ENCODE measurements around the gene MOV10.
A peak's percentile ranks its signal among the peaks of the same experiment; 100 is the strongest.

Gene MOV10

GRCh38 chr1:112674986-112675727, 698 bp downstream of the MOV10 start:
- peak overlapping the region; percentile 85 to 94 for H3K27ac ChIP-seq
- no peaks in the 10 kb centered on the region for H3K27me3 ChIP-seq
- DNase-seq: peak; percentile 42 to 76
- TF ChIP-seq CTCF (IDR thresholded peaks at IDR 0.05): peak in 1 of 2 experiments; percentile 7
- no peaks in the 10 kb centered on the region for H3K9me3 ChIP-seq
- peak overlapping the region; percentile 65 to 78 for H3K4me3 ChIP-seq
- intact Hi-C loops (cut with DNase I; ENCODE audit: low total_unique reads): loop anchor here (2.0 to 5.0 kb wide), 2 partner anchors 26 to 58 kb away; partner anchors contain the start of genes CAPZA1 and ST7L
- peaks cover 0 to 21% (median 13%) of the 10 kb centered on the region in 3 donors for H3K36me3 ChIP-seq
- H3K4me1 ChIP-seq: peaks cover 0 to 28% (median 15%) of the 10 kb centered on the region in 4 donors

- peaks cover 0 to 28% (median 15%) of the 10 kb centered on the region in 4 donors for H3K4me1 ChIP-seq
- no peak for DNase-seq
- peak overlapping the region; percentile 65 to 78 for H3K4me3 ChIP-seq
- H3K27me3 ChIP-seq: no peaks in the 10 kb centered on the region
- H3K9me3 ChIP-seq: no peaks in the 10 kb centered on the region
- H3K27ac ChIP-seq: peak overlapping the region; percentile 85 to 94
- TF ChIP-seq CTCF (IDR thresholded peaks at IDR 0.05): no peak
- intact Hi-C loops (cut with DNase I; ENCODE audit: low total_unique reads): loop anchor here (2.0 kb wide), 1 partner anchor 25 kb away; no protein-coding TSS in a partner anchor
- H3K36me3 ChIP-seq: peaks cover 0 to 14% (median 8%) of the 10 kb centered on the region in 3 donors
Observed at GRCh38 chr1:112675728-112676381, 1.4 kb downstream of the MOV10 start.

GRCh38 chr1:112676543-112676942, 2.1 kb downstream of the MOV10 start:
- Histone ChIP-seq H3K36me3 (peaks cover 0 to 7% (median 3%) of the 10 kb centered on the region in 3 donors), H3K27me3 (no peaks in the 10 kb centered on the region), H3K4me1 (peaks cover 0 to 28% (median 15%) of the 10 kb centered on the region in 4 donors), H3K27ac (no peak overlapping the region), H3K9me3 (no peaks in the 10 kb centered on the region), H3K4me3 (no peak overlapping the region)
- TF ChIP-seq CTCF (IDR thresholded peaks at IDR 0.05): no peak
- DNase-seq: no peak
- intact Hi-C loops (cut with DNase I; ENCODE audit: low total_unique reads): no loop called here

- Histone ChIP-seq H3K4me1 (peaks cover 0 to 28% (median 15%) of the 10 kb centered on the region in 4 donors), H3K27me3 (no peaks in the 10 kb centered on the region), H3K9me3 (no peaks in the 10 kb centered on the region), H3K27ac (no peak overlapping the region), H3K36me3 (no peaks in the 10 kb centered on the region), H3K4me3 (no peak overlapping the region)
- DNase-seq: no peak
- intact Hi-C loops (cut with DNase I; ENCODE audit: low total_unique reads): no loop called here
- TF ChIP-seq CTCF (IDR thresholded peaks at IDR 0.05): no peak
Observed at GRCh38 chr1:112677501-112677900, 3.0 kb downstream of the MOV10 start.

GRCh38 chr1:112678605-112679004, 4.1 kb downstream of the MOV10 start:
- Histone ChIP-seq H3K27ac (no peak overlapping the region), H3K9me3 (no peaks in the 10 kb centered on the region)
- intact Hi-C loops (cut with DNase I; ENCODE audit: low total_unique reads): no loop called here

More at GRCh38 chr1:112678605-112679004, 4.1 kb downstream of the MOV10 start:
- no peaks in the 10 kb centered on the region for H3K36me3 ChIP-seq
- no peak for DNase-seq
- TF ChIP-seq CTCF (IDR thresholded peaks at IDR 0.05): no peak
- no peaks in the 10 kb centered on the region for H3K27me3 ChIP-seq
- peaks cover 0 to 23% (median 11%) of the 10 kb centered on the region in 4 donors for H3K4me1 ChIP-seq
- no peak overlapping the region for H3K4me3 ChIP-seq
